Osteocyte (in vitro differentiated cells): Measurements from ENCODE around the gene CNN2. TPM values are rescaled to one million over a fixed set of nuclear protein-coding genes. Genes with fewer than 3 reads are reported as not detected.

Experiments used
- DNase-seq: peaks from one replicate; pipeline ENCODE4 v3.0.0; 2021; ENCODE audit warnings: mixed read lengths; ENCODE audit not compliant: unreplicated experiment; ENCODE audit errors: extremely low spot score
- H3K27ac Mint-ChIP-seq: one replicate; pipeline ENCODE4 v1.8.0; 2021; ENCODE audit warnings: mild to moderate bottlenecking, mixed read lengths; ENCODE audit not compliant: unreplicated experiment
- H3K27me3 Mint-ChIP-seq: one replicate; pipeline ENCODE4 v1.8.0; 2021; ENCODE audit warnings: mixed read lengths; ENCODE audit not compliant: unreplicated experiment
- H3K36me3 Mint-ChIP-seq: one replicate; pipeline ENCODE4 v1.8.0; 2021; ENCODE audit warnings: mixed read lengths; ENCODE audit not compliant: unreplicated experiment
- H3K4me1 Mint-ChIP-seq: one replicate; pipeline ENCODE4 v1.8.0; 2021; ENCODE audit warnings: mixed read lengths; ENCODE audit not compliant: unreplicated experiment
- H3K4me3 Mint-ChIP-seq: one replicate; pipeline ENCODE4 v1.8.0; 2021; ENCODE audit warnings: mild to moderate bottlenecking, moderate library complexity, mixed read lengths; ENCODE audit not compliant: unreplicated experiment
- H3K9me3 Mint-ChIP-seq: one replicate; pipeline ENCODE4 v1.8.0; 2021; ENCODE audit warnings: mixed read lengths; ENCODE audit not compliant: unreplicated experiment
- CTCF ChIP-seq: fragments of 200-600 bp; sonication (generic); IDR thresholded peaks from 2 replicates; pipeline ENCODE4 v1.5.0; 2021; ENCODE audit warnings: antibody characterized with exemption, mild to moderate bottlenecking, moderate library complexity
- total RNA-seq: library from RNA; stranded (reverse); gene quantifications from 2 replicates; pipeline ENCODE4 v1.2.1, GENCODE V29; 2021

The CNN2 gene
- total RNA-seq, 1 donor from 2014 or later = 327 TPM

GRCh38 chr19:989381-990081 is 36.9 kb upstream of the CNN2 start:
- no peak overlapping the region for H3K4me3 Mint-ChIP-seq
- peaks cover 19% of the 10 kb centered on the region for H3K36me3 Mint-ChIP-seq
- no peaks in the 10 kb centered on the region for H3K27me3 Mint-ChIP-seq
- H3K9me3 Mint-ChIP-seq = no peaks in the 10 kb centered on the region
- H3K27ac Mint-ChIP-seq = no peak overlapping the region
- peak; percentile 42 for TF ChIP-seq CTCF
- no peak for DNase-seq
- H3K4me1 Mint-ChIP-seq = peaks cover 14% of the 10 kb centered on the region

GRCh38 chr19:990119-990571 is 36.3 kb upstream of the CNN2 start:
- Mint-ChIP-seq H3K27me3 (no peaks in the 10 kb centered on the region), H3K4me3 (no peak overlapping the region), H3K4me1 (peaks cover 9% of the 10 kb centered on the region), H3K27ac (no peak overlapping the region), H3K36me3 (peaks cover 19% of the 10 kb centered on the region), H3K9me3 (no peaks in the 10 kb centered on the region)
- no peak for DNase-seq
- no peak for TF ChIP-seq CTCF

- H3K27me3 Mint-ChIP-seq = no peaks in the 10 kb centered on the region
- peaks cover 4% of the 10 kb centered on the region for H3K4me1 Mint-ChIP-seq
- no peak overlapping the region for H3K4me3 Mint-ChIP-seq
- no peak for DNase-seq
- H3K36me3 Mint-ChIP-seq = peaks cover 18% of the 10 kb centered on the region
- no peak overlapping the region for H3K27ac Mint-ChIP-seq
- no peak for TF ChIP-seq CTCF
- no peaks in the 10 kb centered on the region for H3K9me3 Mint-ChIP-seq
Observed at GRCh38 chr19:990746-991145, 35.7 kb upstream of the CNN2 start.

- Mint-ChIP-seq H3K4me3 (no peak overlapping the region), H3K4me1 (peaks cover 4% of the 10 kb centered on the region), H3K9me3 (no peaks in the 10 kb centered on the region), H3K27me3 (peaks cover under 1% of the 10 kb centered on the region), H3K27ac (no peak overlapping the region), H3K36me3 (peaks cover 15% of the 10 kb centered on the region)
- DNase-seq = no peak
- no peak for TF ChIP-seq CTCF
Observed at GRCh38 chr19:991174-991931, 35.1 kb upstream of the CNN2 start.
